Measurements from ENCODE around the gene PPP1R2C.

GRCh38 chrX:42735250-42735649, 42.7 kb downstream of the PPP1R2C start:
- TF ChIP-seq CTCF (IDR thresholded peaks at IDR 0.05) (no peak), SIN3A (IDR thresholded peaks at IDR 0.05; ENCODE audit: borderline replicate concordance, insufficient read depth, low read depth, low read length) (no peak), REST (IDR thresholded peaks at IDR 0.05; ENCODE audit: insufficient read depth in 1 of 2, low read depth in 2 of 2, low read length in 1 of 2) (no peak), POLR2AphosphoS5 (IDR thresholded peaks at IDR 0.05; ENCODE audit: low read depth, low read length) (no peak), TCF7L2 (IDR thresholded peaks at IDR 0.05; ENCODE audit: low read depth, low read length) (no peak)

Data from Panc1 (cell line).